Osteocyte (in vitro differentiated cells): Measurements from ENCODE around the gene ANKRD16. TPM values are rescaled to one million over a fixed set of nuclear protein-coding genes. Genes with fewer than 3 reads are reported as not detected.

Experiments
- DNase-seq: peaks from one replicate; pipeline ENCODE4 v3.0.0; 2021; ENCODE audit warnings: mixed read lengths; ENCODE audit not compliant: unreplicated experiment; ENCODE audit errors: extremely low spot score
- H3K27ac Mint-ChIP-seq: one replicate; pipeline ENCODE4 v1.8.0; 2021; ENCODE audit warnings: mild to moderate bottlenecking, mixed read lengths; ENCODE audit not compliant: unreplicated experiment
- H3K27me3 Mint-ChIP-seq: one replicate; pipeline ENCODE4 v1.8.0; 2021; ENCODE audit warnings: mixed read lengths; ENCODE audit not compliant: unreplicated experiment
- H3K36me3 Mint-ChIP-seq: one replicate; pipeline ENCODE4 v1.8.0; 2021; ENCODE audit warnings: mixed read lengths; ENCODE audit not compliant: unreplicated experiment
- H3K4me1 Mint-ChIP-seq: one replicate; pipeline ENCODE4 v1.8.0; 2021; ENCODE audit warnings: mixed read lengths; ENCODE audit not compliant: unreplicated experiment
- H3K4me3 Mint-ChIP-seq: one replicate; pipeline ENCODE4 v1.8.0; 2021; ENCODE audit warnings: mild to moderate bottlenecking, moderate library complexity, mixed read lengths; ENCODE audit not compliant: unreplicated experiment
- H3K9me3 Mint-ChIP-seq: one replicate; pipeline ENCODE4 v1.8.0; 2021; ENCODE audit warnings: mixed read lengths; ENCODE audit not compliant: unreplicated experiment
- CTCF ChIP-seq: fragments of 200-600 bp; sonication (generic); IDR thresholded peaks from 2 replicates; pipeline ENCODE4 v1.5.0; 2021; ENCODE audit warnings: antibody characterized with exemption, mild to moderate bottlenecking, moderate library complexity
- total RNA-seq: library from RNA; stranded (reverse); gene quantifications from 2 replicates; pipeline ENCODE4 v1.2.1, GENCODE V29; 2021

The ANKRD16 gene
- total RNA-seq, 1 donor from 2014 or later, result 8.8 TPM

GRCh38 chr10:5813341-5814109 is 76.2 kb downstream of the ANKRD16 start, which contains the start of gene GDI2:
TSS of gene GDI2 (minus strand) at chr10:5813434. CDS start at chr10:5813258, 176 bp downstream.
- DNase-seq, result peak; percentile 98
- peak within 1 kb of the TSS; percentile 83 for H3K4me3 Mint-ChIP-seq
- peak within 1 kb of the TSS; percentile 94 for H3K27ac Mint-ChIP-seq
- H3K9me3 Mint-ChIP-seq, result no peaks in the 10 kb centered on the region
- TF ChIP-seq CTCF, result no peak
- H3K4me1 Mint-ChIP-seq, result peaks cover 46% of the 10 kb centered on the region
- H3K36me3 Mint-ChIP-seq, result no peaks in the 10 kb centered on the region
- H3K27me3 Mint-ChIP-seq, result no peaks in the 10 kb centered on the region

GRCh38 chr10:5813091-5813340 is 76.7 kb downstream of the ANKRD16 start:
- Mint-ChIP-seq H3K36me3 (no peaks in the 10 kb centered on the region), H3K9me3 (no peaks in the 10 kb centered on the region), H3K4me3 (peak overlapping the region; percentile 83), H3K27me3 (no peaks in the 10 kb centered on the region), H3K4me1 (peaks cover 50% of the 10 kb centered on the region), H3K27ac (peak overlapping the region; percentile 94)
- TF ChIP-seq CTCF, result no peak
- no peak for DNase-seq

GRCh38 chr10:5812283-5813090 is 77.2 kb downstream of the ANKRD16 start:
- Mint-ChIP-seq H3K27ac (peak overlapping the region; percentile 75), H3K27me3 (no peaks in the 10 kb centered on the region), H3K4me1 (peaks cover 53% of the 10 kb centered on the region), H3K9me3 (no peaks in the 10 kb centered on the region), H3K36me3 (no peaks in the 10 kb centered on the region), H3K4me3 (peak overlapping the region; percentile 83)
- no peak for TF ChIP-seq CTCF
- DNase-seq, result peak; percentile 86

Other genes with a start within 250 kb of the ANKRD16 start
- gene ASB13, start 223.3 kb downstream of the ANKRD16 start, total RNA-seq, result 16.0 and 18.4 TPM in 2 replicates
- gene TASOR2, start 205.1 kb downstream of the ANKRD16 start, total RNA-seq, result 59.6 and 67.0 TPM in 2 replicates
- gene GDI2, start 76.5 kb downstream of the ANKRD16 start, total RNA-seq, result 229 and 232 TPM in 2 replicates
- 77.8 and 86.1 TPM in 2 replicates for gene FBH1, start 350 bp upstream of the ANKRD16 start, total RNA-seq
- 0.40 and 0.44 TPM in 2 replicates for gene IL15RA, start 87.7 kb upstream of the ANKRD16 start, total RNA-seq
- not detected in 2 replicates for gene IL2RA, start 172.5 kb upstream of the ANKRD16 start, total RNA-seq
- gene RBM17, start 199.1 kb upstream of the ANKRD16 start, total RNA-seq, result 73.4 and 80.1 TPM in 2 replicates